Naive thymus-derived CD4-positive, alpha-beta T cell (primary cell): ENCODE measurements around the gene LCE6A. TPM values are rescaled to one million over a fixed set of nuclear protein-coding genes. Genes with fewer than 3 reads are reported as not detected.

ENCODE experiments used
- ATAC-seq: fragments of 150-1000 bp; cut with Tn5 transposase; 2 replicates; pipeline ENCODE4 v1.10.0; 2021; ENCODE audit warnings: mild to moderate bottlenecking, moderate library complexity
- CTCF ChIA-PET: fragments of 350-600 bp; sonication (Branson Sonifier 250); formaldehyde crosslinking; loops from one replicate; lab custom pipeline; 2021; ENCODE audit warnings: antibody characterized with exemption; lab: Charles Lee
- POLR2A ChIA-PET: fragments of 350-600 bp; sonication (Branson Sonifier 250); formaldehyde crosslinking; loops from one replicate; lab custom pipeline; 2021; ENCODE audit warnings: antibody characterized with exemption, inconsistent platforms; lab: Charles Lee
- DNase-seq, 9 donors: peaks; one replicate each; pipeline versions ENCODE4 v3.0.0 to v3.0.0-alpha.2; 2020 to 2022; ENCODE audit warnings: mixed read lengths in 1 of 9
- H3K27ac ChIP-seq: one replicate; pipeline ENCODE4 v1.7.0; 2013; ENCODE audit warnings: mild to moderate bottlenecking, low read depth, low read length, moderate library complexity
- H3K27me3 ChIP-seq, 2 donors: one replicate each; pipeline ENCODE4 v1.7.0; 2013; ENCODE audit warnings: low read length in 2 of 2, mild to moderate bottlenecking in 2 of 2, moderate library complexity in 2 of 2; ENCODE audit not compliant: control insufficient read depth in 2 of 2, insufficient read depth in 2 of 2
- H3K36me3 ChIP-seq, 3 experiments: 1 replicate in 2 of 3; 2 replicates in 1 of 3; pipeline ENCODE4 v1.7.0; 2013; ENCODE audit warnings: low read length in 3 of 3, mild to moderate bottlenecking in 3 of 3, moderate library complexity in 1 of 3; ENCODE audit not compliant: insufficient read depth in 3 of 3, control insufficient read depth in 2 of 3
- H3K4me1 ChIP-seq, 2 donors: one replicate each; pipeline ENCODE4 v1.7.0; 2013; ENCODE audit warnings: low read length in 2 of 2, mild to moderate bottlenecking in 2 of 2, moderate library complexity in 1 of 2; ENCODE audit not compliant: control insufficient read depth in 2 of 2, insufficient read depth in 2 of 2
- H3K4me3 ChIP-seq: 2 replicates; pipeline ENCODE4 v1.7.0; 2013; ENCODE audit warnings: mild to moderate bottlenecking, low read length
- H3K9me3 ChIP-seq, 3 experiments: 1 replicate in 2 of 3; 2 replicates in 1 of 3; pipeline ENCODE4 v1.7.0; 2013; ENCODE audit warnings: low read length in 3 of 3; ENCODE audit not compliant: control insufficient read depth in 2 of 3
- H3K27ac Mint-ChIP-seq, 9 donors: one replicate each; pipeline ENCODE4 v1.8.0; 2020 to 2022; ENCODE audit warnings: mixed read lengths in 9 of 9, mild to moderate bottlenecking in 8 of 9, moderate library complexity in 5 of 9, inconsistent platforms in 2 of 9
- H3K27me3 Mint-ChIP-seq, 5 donors: one replicate each; pipeline ENCODE4 v1.8.0; 2021 to 2022; ENCODE audit warnings: mixed read lengths in 5 of 5, mild to moderate bottlenecking in 1 of 5
- H3K36me3 Mint-ChIP-seq, 5 donors: one replicate each; pipeline ENCODE4 v1.8.0; 2020 to 2022; ENCODE audit warnings: mixed read lengths in 5 of 5, mild to moderate bottlenecking in 3 of 5, inconsistent platforms in 1 of 5
- H3K4me1 Mint-ChIP-seq, 7 donors: one replicate each; pipeline ENCODE4 v1.8.0; 2020 to 2022; ENCODE audit warnings: mixed read lengths in 7 of 7, mild to moderate bottlenecking in 3 of 7, inconsistent platforms in 1 of 7
- H3K4me3 Mint-ChIP-seq, 10 donors: one replicate each; pipeline ENCODE4 v1.8.0; 2020 to 2022; ENCODE audit warnings: mild to moderate bottlenecking in 10 of 10, mixed read lengths in 10 of 10, moderate library complexity in 6 of 10, inconsistent platforms in 2 of 10
- H3K9me3 Mint-ChIP-seq, 11 donors: one replicate each; pipeline ENCODE4 v1.8.0; 2020 to 2022; ENCODE audit warnings: mixed read lengths in 11 of 11, mild to moderate bottlenecking in 4 of 11, inconsistent platforms in 1 of 11, moderate library complexity in 1 of 11
- intact Hi-C, 2 donors: fragments of 100-400 bp; cut with micrococcal nuclease; formaldehyde crosslinking; loops; one replicate each; pipeline ENCODE4 v1.15.1; 2023
- polyA plus RNA-seq, 2 donors: library from polyadenylated mRNA; unstranded; fragments of 300-500 nt; fragmentation: Illumina TruSeq; gene quantifications; one replicate each; pipeline ENCODE4 v1.2.3, GENCODE V29; 2021
- total RNA-seq, 6 experiments: library from RNA in 5 of 6; stranded (reverse) in 5 of 6; gene quantifications; 1 replicate in 5 of 6; 2 replicates in 1 of 6; pipeline ENCODE4 v1.2.3 and lab custom pipeline; 2021 to 2026

The LCE6A gene
- total and polyA plus RNA-seq, 7 experiments from 2014 or later, result not detected

DNA sequence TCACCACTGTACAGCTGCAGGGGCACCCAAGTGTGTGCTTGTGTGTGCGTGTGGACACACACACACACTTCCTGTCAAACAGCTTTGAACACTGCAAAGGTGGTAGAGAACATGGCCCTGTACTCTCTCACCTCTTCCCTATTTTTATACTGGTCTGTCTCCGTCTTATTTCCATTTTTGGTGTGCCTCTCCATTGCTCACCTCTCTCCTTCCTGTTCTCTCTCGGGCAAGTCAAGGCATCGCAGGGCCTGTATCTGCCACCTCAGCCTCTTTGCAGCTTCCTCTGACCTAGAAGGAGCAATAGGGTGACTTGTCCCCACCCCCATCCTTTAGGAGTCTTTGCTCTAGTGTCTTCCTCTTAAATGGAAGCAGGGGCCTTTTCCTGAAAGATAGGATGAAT, 37.7 kb downstream of the LCE6A start:
- ChIA-PET POLR2A (no interaction called here), CTCF (no interaction called here)
- Mint-ChIP-seq H3K4me3 (no peak overlapping the region), H3K36me3 (no peaks in the 10 kb centered on the region), H3K4me1 (peaks cover 0 to 4% (median 0%) of the 10 kb centered on the region in 7 donors), H3K27me3 (peaks cover 4 to 28% (median 11%) of the 10 kb centered on the region in 5 donors), H3K27ac (no peak overlapping the region), H3K9me3 (peaks cover 0 to 5% (median 0%) of the 10 kb centered on the region in 11 donors)
- intact Hi-C loops, result no loop called here
- ATAC-seq (no peak), DNase-seq (no peak)
- Histone ChIP-seq H3K4me3 (no peak overlapping the region), H3K27me3 (no peaks in the 10 kb centered on the region), H3K4me1 (no peaks in the 10 kb centered on the region), H3K9me3 (no peaks in the 10 kb centered on the region), H3K27ac (no peak overlapping the region), H3K36me3 (no peaks in the 10 kb centered on the region)

GRCh38 chr1:152880907-152881306, 38.3 kb downstream of the LCE6A start:
- H3K9me3 ChIP-seq, result no peaks in the 10 kb centered on the region
- Mint-ChIP-seq H3K4me3 (no peak overlapping the region), H3K27me3 (peaks cover 4 to 28% (median 11%) of the 10 kb centered on the region in 5 donors), H3K9me3 (peaks cover 0 to 5% (median 0%) of the 10 kb centered on the region in 11 donors), H3K27ac (no peak overlapping the region), H3K36me3 (no peaks in the 10 kb centered on the region), H3K4me1 (peaks cover 0 to 4% (median 0%) of the 10 kb centered on the region in 7 donors)
- no peak for DNase-seq
- CTCF ChIA-PET, result no interaction called here
- no peak overlapping the region for H3K4me3 ChIP-seq
- no peaks in the 10 kb centered on the region for H3K27me3 ChIP-seq
- no peaks in the 10 kb centered on the region for H3K4me1 ChIP-seq
- POLR2A ChIA-PET, result no interaction called here
- intact Hi-C loops, result no loop called here
- H3K27ac ChIP-seq, result no peak overlapping the region
- no peaks in the 10 kb centered on the region for H3K36me3 ChIP-seq
- no peak for ATAC-seq

- peaks cover 0 to 4% (median 0%) of the 10 kb centered on the region in 7 donors for H3K4me1 Mint-ChIP-seq
- ChIA-PET POLR2A (no interaction called here), CTCF (no interaction called here)
- no peak for DNase-seq
- no peak for ATAC-seq
- H3K27me3 Mint-ChIP-seq, result peaks cover 7 to 19% (median 11%) of the 10 kb centered on the region in 5 donors
- intact Hi-C loops, result no loop called here
- H3K36me3 ChIP-seq, result no peaks in the 10 kb centered on the region
- no peak overlapping the region for H3K27ac ChIP-seq
- H3K9me3 Mint-ChIP-seq, result peaks cover 0 to 2% (median 0%) of the 10 kb centered on the region in 11 donors
- H3K4me3 Mint-ChIP-seq, result no peak overlapping the region
- H3K4me3 ChIP-seq, result no peak overlapping the region
- no peaks in the 10 kb centered on the region for H3K36me3 Mint-ChIP-seq
- H3K27me3 ChIP-seq, result no peaks in the 10 kb centered on the region
- H3K9me3 ChIP-seq, result no peaks in the 10 kb centered on the region
- H3K4me1 ChIP-seq, result no peaks in the 10 kb centered on the region
- no peak overlapping the region for H3K27ac Mint-ChIP-seq
These were observed 41.4 kb downstream of the LCE6A start for GRCh38 chr1:152884085-152884484.

DNA sequence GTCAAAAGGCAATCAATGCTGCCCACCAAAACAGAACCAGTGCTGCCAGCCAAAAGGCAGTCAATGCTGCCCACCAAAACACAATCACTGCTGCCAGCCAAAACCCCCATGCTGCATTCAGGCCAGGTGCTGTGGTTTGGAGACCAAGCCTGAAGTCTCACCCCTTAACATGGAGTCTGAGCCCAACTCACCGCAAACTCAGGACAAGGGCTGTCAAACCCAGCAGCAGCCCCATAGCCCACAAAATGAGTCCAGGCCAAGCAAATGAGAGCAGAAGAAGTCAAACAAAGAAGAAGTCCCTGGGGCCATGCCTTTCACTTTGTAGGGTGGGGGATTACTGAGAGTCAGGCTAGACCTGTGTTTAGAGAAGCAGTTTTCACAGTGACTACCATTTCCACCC, 41.9 kb downstream of the LCE6A start:
- ChIA-PET POLR2A (no interaction called here), CTCF (no interaction called here)
- H3K9me3 ChIP-seq, result no peaks in the 10 kb centered on the region
- H3K36me3 ChIP-seq, result no peaks in the 10 kb centered on the region
- Mint-ChIP-seq H3K36me3 (no peaks in the 10 kb centered on the region), H3K9me3 (peaks cover 0 to 2% (median 0%) of the 10 kb centered on the region in 11 donors), H3K4me3 (no peak overlapping the region), H3K4me1 (peaks cover 0 to 4% (median 0%) of the 10 kb centered on the region in 7 donors), H3K27ac (no peak overlapping the region), H3K27me3 (peaks cover 9 to 19% (median 11%) of the 10 kb centered on the region in 5 donors)
- H3K4me3 ChIP-seq, result no peak overlapping the region
- no peak for ATAC-seq
- intact Hi-C loops, result no loop called here
- H3K27me3 ChIP-seq, result no peaks in the 10 kb centered on the region
- no peak overlapping the region for H3K27ac ChIP-seq
- DNase-seq, result no peak
- H3K4me1 ChIP-seq, result no peaks in the 10 kb centered on the region

DNA sequence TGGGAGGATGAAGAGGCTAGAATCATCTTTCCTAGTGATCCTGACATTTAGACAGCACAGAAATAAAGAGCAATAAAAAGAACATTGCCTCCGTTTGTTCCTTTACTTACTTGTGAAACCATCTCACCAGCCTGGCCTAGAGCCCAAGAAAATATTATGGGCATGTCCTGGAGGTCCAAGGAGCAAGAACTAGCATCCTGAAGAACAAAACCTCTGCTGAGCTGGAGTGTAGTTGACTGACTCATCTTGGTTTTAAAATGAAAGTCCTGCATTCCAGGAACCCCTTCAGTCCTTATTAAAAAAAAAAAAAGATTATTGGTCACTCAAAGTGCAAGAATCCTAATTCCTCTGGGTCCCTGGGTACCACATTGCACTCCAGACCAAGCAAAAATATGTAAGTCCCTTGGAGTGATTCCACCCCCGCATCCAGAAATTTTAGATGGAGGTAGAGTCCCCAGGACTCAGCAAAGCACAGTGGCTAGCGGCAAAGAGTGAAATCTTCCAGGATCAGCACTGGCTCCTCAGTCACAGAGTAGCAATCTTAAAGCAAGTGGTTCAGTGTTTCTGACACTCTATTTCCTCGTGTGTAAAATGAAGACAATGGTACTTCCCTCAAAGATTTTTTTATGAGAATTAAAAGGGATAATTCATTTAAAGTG, 42.4 kb downstream of the LCE6A start:
- Mint-ChIP-seq H3K4me1 (peaks cover 0 to 4% (median 0%) of the 10 kb centered on the region in 7 donors), H3K4me3 (no peak overlapping the region), H3K9me3 (peaks cover 0 to 5% (median 0%) of the 10 kb centered on the region in 11 donors), H3K27me3 (peaks cover 8 to 24% (median 13%) of the 10 kb centered on the region in 5 donors), H3K27ac (no peak overlapping the region), H3K36me3 (no peaks in the 10 kb centered on the region)
- ChIA-PET CTCF (no interaction called here), POLR2A (no interaction called here)
- ATAC-seq, result no peak
- Histone ChIP-seq H3K27ac (no peak overlapping the region), H3K9me3 (no peaks in the 10 kb centered on the region), H3K4me3 (no peak overlapping the region), H3K27me3 (no peaks in the 10 kb centered on the region), H3K36me3 (no peaks in the 10 kb centered on the region), H3K4me1 (no peaks in the 10 kb centered on the region)
- DNase-seq, result no peak
- intact Hi-C loops, result no loop called here

GRCh38 chr1:152886085-152886484, 43.4 kb downstream of the LCE6A start:
- H3K27me3 Mint-ChIP-seq, result peaks cover 5 to 27% (median 14%) of the 10 kb centered on the region in 5 donors
- ATAC-seq, result no peak
- no peak for DNase-seq

More at GRCh38 chr1:152886085-152886484, 43.4 kb downstream of the LCE6A start:
- Histone ChIP-seq H3K27me3 (no peaks in the 10 kb centered on the region), H3K9me3 (no peaks in the 10 kb centered on the region), H3K4me1 (no peaks in the 10 kb centered on the region), H3K4me3 (no peak overlapping the region), H3K27ac (no peak overlapping the region), H3K36me3 (no peaks in the 10 kb centered on the region)
- no peaks in the 10 kb centered on the region for H3K4me1 Mint-ChIP-seq
- H3K27ac Mint-ChIP-seq, result no peak overlapping the region
- ChIA-PET CTCF (no interaction called here), POLR2A (no interaction called here)
- H3K4me3 Mint-ChIP-seq, result no peak overlapping the region
- intact Hi-C loops, result no loop called here
- H3K9me3 Mint-ChIP-seq, result peaks cover 0 to 5% (median 0%) of the 10 kb centered on the region in 11 donors
- no peaks in the 10 kb centered on the region for H3K36me3 Mint-ChIP-seq
